OCI-LY3 (cell line): ENCODE data around the gene AIPL1.

Experiments
- EZH2phosphoT487 ChIP-seq: fragments of 200-600 bp; shearing (Covaris generic); IDR thresholded peaks from 2 replicates; pipeline ENCODE4 v1.6.1; 2018; ENCODE audit warnings: antibody characterized with exemption, mixed run types, low read depth
- TF ChIP-seq, protein P1 (sequence below): fragments of 200-600, 300-600 bp; sonication (generic); IDR thresholded peaks from 2 replicates; pipeline ENCODE4 v1.5.1; 2014; ENCODE audit warnings: antibody characterized with exemption, low read length, low read depth

DNA sequence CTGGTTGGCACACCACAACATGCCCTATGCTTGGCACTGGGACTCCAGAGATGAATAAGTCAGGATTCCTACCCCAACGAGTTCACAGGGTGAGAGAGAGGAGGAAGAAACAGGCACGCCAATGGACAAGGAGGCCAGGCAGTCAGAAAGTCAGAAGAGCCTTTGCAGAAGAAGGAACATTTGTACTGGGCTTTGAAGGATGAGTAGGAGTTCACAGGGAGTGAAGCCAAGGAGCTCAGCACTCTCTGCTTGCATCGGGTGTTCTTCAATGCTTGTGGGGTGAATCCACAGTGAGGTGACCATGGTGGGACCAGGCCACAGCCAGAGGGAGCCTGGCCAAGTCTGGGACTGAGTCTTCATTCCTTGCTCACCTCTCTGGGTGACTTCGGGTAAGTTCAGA is 47.5 kb downstream of the AIPL1 start:
- TF ChIP-seq, protein P1, sequence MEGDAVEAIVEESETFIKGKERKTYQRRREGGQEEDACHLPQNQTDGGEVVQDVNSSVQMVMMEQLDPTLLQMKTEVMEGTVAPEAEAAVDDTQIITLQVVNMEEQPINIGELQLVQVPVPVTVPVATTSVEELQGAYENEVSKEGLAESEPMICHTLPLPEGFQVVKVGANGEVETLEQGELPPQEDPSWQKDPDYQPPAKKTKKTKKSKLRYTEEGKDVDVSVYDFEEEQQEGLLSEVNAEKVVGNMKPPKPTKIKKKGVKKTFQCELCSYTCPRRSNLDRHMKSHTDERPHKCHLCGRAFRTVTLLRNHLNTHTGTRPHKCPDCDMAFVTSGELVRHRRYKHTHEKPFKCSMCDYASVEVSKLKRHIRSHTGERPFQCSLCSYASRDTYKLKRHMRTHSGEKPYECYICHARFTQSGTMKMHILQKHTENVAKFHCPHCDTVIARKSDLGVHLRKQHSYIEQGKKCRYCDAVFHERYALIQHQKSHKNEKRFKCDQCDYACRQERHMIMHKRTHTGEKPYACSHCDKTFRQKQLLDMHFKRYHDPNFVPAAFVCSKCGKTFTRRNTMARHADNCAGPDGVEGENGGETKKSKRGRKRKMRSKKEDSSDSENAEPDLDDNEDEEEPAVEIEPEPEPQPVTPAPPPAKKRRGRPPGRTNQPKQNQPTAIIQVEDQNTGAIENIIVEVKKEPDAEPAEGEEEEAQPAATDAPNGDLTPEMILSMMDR: no peak
- TF ChIP-seq EZH2phosphoT487: no peak
